HUES64 (cell line): ENCODE data around the gene HSPG2.
"Not testable (repeated sequence)": the region's sequence is repeated elsewhere in the genome, so short reads cannot be mapped to it uniquely, and the experiment has no call there.

ENCODE experiments used
- H3K27ac ChIP-seq: 2 replicates; pipeline ENCODE4 v1.7.0; 2013; ENCODE audit warnings: low read depth, low read length, inconsistent platforms
- H3K27me3 ChIP-seq: 2 replicates; pipeline ENCODE4 v1.6.1; 2013; ENCODE audit warnings: mild to moderate bottlenecking, low read length; ENCODE audit not compliant: insufficient read depth
- H3K36me3 ChIP-seq: 2 replicates; pipeline ENCODE4 v1.6.1; 2013; ENCODE audit warnings: mild to moderate bottlenecking, low read length; ENCODE audit not compliant: insufficient read depth
- H3K4me1 ChIP-seq: 2 replicates; pipeline ENCODE4 v1.6.1; 2013; ENCODE audit warnings: mild to moderate bottlenecking, low read length, moderate library complexity; ENCODE audit not compliant: insufficient read depth
- H3K4me3 ChIP-seq: 2 replicates; pipeline ENCODE4 v1.5.1; 2013; ENCODE audit warnings: mild to moderate bottlenecking, low read length, moderate library complexity
- H3K9ac ChIP-seq: 2 replicates; pipeline ENCODE4 v1.6.1; 2013; ENCODE audit warnings: mild to moderate bottlenecking, low read depth, low read length
- H3K9me3 ChIP-seq: 2 replicates; pipeline ENCODE4 v1.6.1; 2013; ENCODE audit warnings: low read depth, low read length; ENCODE audit not compliant: insufficient read depth
- WGBS: fragments of 150-250, 120-280 bp; methylation state at CpG from one replicate; pipeline ENCODE4 v1.1.7; 2013; ENCODE audit warnings: missing lambda C conversion rate; 5-methylcytosine and 5-hydroxymethylcytosine counted together

Gene HSPG2

GRCh38 chr1:21833392-21833976, 103.6 kb downstream of the HSPG2 start:
- Histone ChIP-seq H3K36me3 (peaks cover 91% of the 10 kb centered on the region), H3K4me3 (no peak overlapping the region), H3K9me3 (peaks cover 10% of the 10 kb centered on the region; the same call in 1 of the 2 replicates), H3K4me1 (no peaks in the 10 kb centered on the region), H3K27ac (no peak overlapping the region), H3K9ac (no peak overlapping the region), H3K27me3 (no peaks in the 10 kb centered on the region)
- 90% methylated on average over 11 of the region's 11 CpGs for WGBS

GRCh38 chr1:21831454-21831970, 105.6 kb downstream of the HSPG2 start:
- H3K4me3 ChIP-seq: no peak overlapping the region
- 95% methylated on average over 14 of the region's 14 CpGs for WGBS
- H3K9ac ChIP-seq: no peak overlapping the region
- no peaks in the 10 kb centered on the region for H3K27me3 ChIP-seq
- peaks cover 10% of the 10 kb centered on the region; the same call in 1 of the 2 replicates for H3K9me3 ChIP-seq
- no peaks in the 10 kb centered on the region for H3K4me1 ChIP-seq
- H3K36me3 ChIP-seq: peaks cover 91% of the 10 kb centered on the region
- H3K27ac ChIP-seq: no peak overlapping the region

- WGBS: 96% methylated on average over 23 of the region's 23 CpGs
- Histone ChIP-seq H3K9me3 (peaks cover 10% of the 10 kb centered on the region; the same call in 1 of the 2 replicates), H3K4me3 (no peak overlapping the region), H3K27ac (no peak overlapping the region), H3K27me3 (no peaks in the 10 kb centered on the region), H3K9ac (no peak overlapping the region), H3K4me1 (no peaks in the 10 kb centered on the region), H3K36me3 (peaks cover 92% of the 10 kb centered on the region)
Observed at GRCh38 chr1:21830792-21831453, 106.2 kb downstream of the HSPG2 start.

- Histone ChIP-seq H3K4me1 (no peaks in the 10 kb centered on the region), H3K27ac (no peak overlapping the region), H3K9me3 (peaks cover 7% of the 10 kb centered on the region; the same call in 1 of the 2 replicates), H3K27me3 (no peaks in the 10 kb centered on the region), H3K9ac (no peak overlapping the region), H3K36me3 (peaks cover 87% of the 10 kb centered on the region), H3K4me3 (no peak overlapping the region)
- WGBS: 92% methylated on average over 17 of the region's 17 CpGs
Observed at GRCh38 chr1:21829294-21829693, 107.8 kb downstream of the HSPG2 start.

GRCh38 chr1:21828506-21829210, 108.5 kb downstream of the HSPG2 start:
- peaks cover under 1% of the 10 kb centered on the region; the same call in 1 of the 2 replicates for H3K9me3 ChIP-seq
- no peak overlapping the region for H3K27ac ChIP-seq
- H3K27me3 ChIP-seq: no peaks in the 10 kb centered on the region
- no peaks in the 10 kb centered on the region for H3K4me1 ChIP-seq
- no peak overlapping the region for H3K9ac ChIP-seq
- WGBS: 94% methylated on average over 28 of the region's 28 CpGs
- no peak overlapping the region for H3K4me3 ChIP-seq
- peaks cover 81% of the 10 kb centered on the region for H3K36me3 ChIP-seq

- Histone ChIP-seq H3K4me1 (no peaks in the 10 kb centered on the region), H3K4me3 (no peak overlapping the region), H3K9ac (no peak overlapping the region), H3K9me3 (no peaks in the 10 kb centered on the region), H3K27ac (no peak overlapping the region), H3K27me3 (no peaks in the 10 kb centered on the region), H3K36me3 (peaks cover 75% of the 10 kb centered on the region)
- 97% methylated on average over 13 of the region's 13 CpGs for WGBS
Observed at GRCh38 chr1:21828075-21828474, 109.0 kb downstream of the HSPG2 start.

GRCh38 chr1:21827141-21827679, 109.9 kb downstream of the HSPG2 start:
- H3K27me3 ChIP-seq: no peaks in the 10 kb centered on the region
- H3K4me3 ChIP-seq: no peak overlapping the region
- H3K9me3 ChIP-seq: no peaks in the 10 kb centered on the region
- H3K4me1 ChIP-seq: no peaks in the 10 kb centered on the region
- H3K36me3 ChIP-seq: peaks cover 67% of the 10 kb centered on the region
- H3K9ac ChIP-seq: no peak overlapping the region
- WGBS: 100% methylated on average over 3 of the region's 5 CpGs
- H3K27ac ChIP-seq: no peak overlapping the region

GRCh38 chr1:21826694-21827093, 110.4 kb downstream of the HSPG2 start:
- not testable (repeated sequence) for H3K27me3 ChIP-seq, H3K4me3 ChIP-seq, H3K9me3 ChIP-seq, H3K9ac ChIP-seq, H3K27ac ChIP-seq, H3K4me1 ChIP-seq
- H3K36me3 ChIP-seq: peaks cover 66% of the 10 kb centered on the region
- 97% methylated on average over 10 of the region's 10 CpGs for WGBS

- H3K4me3 ChIP-seq: no peak overlapping the region
- no peaks in the 10 kb centered on the region for H3K27me3 ChIP-seq
- no peak overlapping the region for H3K9ac ChIP-seq
- H3K4me1 ChIP-seq: no peaks in the 10 kb centered on the region
- H3K9me3 ChIP-seq: no peaks in the 10 kb centered on the region
- 91% methylated on average over 6 of the region's 7 CpGs for WGBS
- H3K36me3 ChIP-seq: peaks cover 55% of the 10 kb centered on the region
- no peak overlapping the region for H3K27ac ChIP-seq
Observed at GRCh38 chr1:21825393-21825792, 111.7 kb downstream of the HSPG2 start.

GRCh38 chr1:21824926-21825325, 112.2 kb downstream of the HSPG2 start:
- H3K4me1 ChIP-seq: no peaks in the 10 kb centered on the region
- H3K9me3 ChIP-seq: no peaks in the 10 kb centered on the region
- peaks cover 51% of the 10 kb centered on the region for H3K36me3 ChIP-seq
- no peaks in the 10 kb centered on the region for H3K27me3 ChIP-seq
- no peak overlapping the region for H3K9ac ChIP-seq
- H3K27ac ChIP-seq: no peak overlapping the region
- no peak overlapping the region for H3K4me3 ChIP-seq
- 92% methylated on average over 2 of the region's 2 CpGs for WGBS
